Measurements from ENCODE around the gene ITGAD.

Gene ITGAD

GRCh38 chr16:31365131-31365865 lies 27.8 kb upstream of the ITGAD start:
- DNase-seq (ENCODE audit: low read depth) = no peak

- DNase-seq (ENCODE audit: low read depth) = no peak
These were observed 25.3 kb upstream of the ITGAD start for GRCh38 chr16:31367853-31368252.

- DNase-seq (ENCODE audit: low read depth) = no peak
These were observed 22.1 kb upstream of the ITGAD start for GRCh38 chr16:31371008-31371407.

- DNase-seq (ENCODE audit: low read depth) = no peak
These were observed 21.3 kb upstream of the ITGAD start for GRCh38 chr16:31371619-31372484.

- no peak for DNase-seq (ENCODE audit: low read depth)
These were observed 19.9 kb upstream of the ITGAD start for GRCh38 chr16:31373235-31373634.

- no peak for DNase-seq (ENCODE audit: low read depth)
These were observed 17.9 kb upstream of the ITGAD start for GRCh38 chr16:31375231-31375630.

- DNase-seq (ENCODE audit: low read depth) = no peak
These were observed 16.4 kb upstream of the ITGAD start for GRCh38 chr16:31376705-31377104.

- no peak for DNase-seq (ENCODE audit: low read depth)
These were observed 15.8 kb upstream of the ITGAD start for GRCh38 chr16:31377210-31377903.

GRCh38 chr16:31380201-31380600 lies 12.9 kb upstream of the ITGAD start:
- DNase-seq (ENCODE audit: low read depth) = no peak

GRCh38 chr16:31382485-31383161 lies 10.5 kb upstream of the ITGAD start:
- peak; percentile 36 for DNase-seq (ENCODE audit: low read depth)

GRCh38 chr16:31385680-31386079 lies 7.5 kb upstream of the ITGAD start:
- DNase-seq (ENCODE audit: low read depth) = no peak

- DNase-seq (ENCODE audit: low read depth) = no peak
These were observed 6.8 kb upstream of the ITGAD start for GRCh38 chr16:31386157-31386984.

GRCh38 chr16:31388535-31388934 lies 4.6 kb upstream of the ITGAD start:
- no peak for DNase-seq (ENCODE audit: low read depth)

- no peak for DNase-seq (ENCODE audit: low read depth)
These were observed 2.6 kb upstream of the ITGAD start for GRCh38 chr16:31390504-31391041.

GRCh38 chr16:31395647-31396046 lies 2.5 kb downstream of the ITGAD start:
- DNase-seq (ENCODE audit: low read depth) = no peak

- no peak for DNase-seq (ENCODE audit: low read depth)
These were observed 4.0 kb downstream of the ITGAD start for GRCh38 chr16:31397096-31397660.

- no peak for DNase-seq (ENCODE audit: low read depth)
These were observed 4.6 kb downstream of the ITGAD start for GRCh38 chr16:31397701-31398100.

GRCh38 chr16:31400191-31400590 lies 7.1 kb downstream of the ITGAD start:
- no peak for DNase-seq (ENCODE audit: low read depth)

GRCh38 chr16:31401436-31401835 lies 8.3 kb downstream of the ITGAD start:
- no peak for DNase-seq (ENCODE audit: low read depth)

- DNase-seq (ENCODE audit: low read depth) = no peak
These were observed 9.6 kb downstream of the ITGAD start for GRCh38 chr16:31402687-31403086.
